ENCODE measurements around the gene IRF2BP2.

Gene IRF2BP2

DNA sequence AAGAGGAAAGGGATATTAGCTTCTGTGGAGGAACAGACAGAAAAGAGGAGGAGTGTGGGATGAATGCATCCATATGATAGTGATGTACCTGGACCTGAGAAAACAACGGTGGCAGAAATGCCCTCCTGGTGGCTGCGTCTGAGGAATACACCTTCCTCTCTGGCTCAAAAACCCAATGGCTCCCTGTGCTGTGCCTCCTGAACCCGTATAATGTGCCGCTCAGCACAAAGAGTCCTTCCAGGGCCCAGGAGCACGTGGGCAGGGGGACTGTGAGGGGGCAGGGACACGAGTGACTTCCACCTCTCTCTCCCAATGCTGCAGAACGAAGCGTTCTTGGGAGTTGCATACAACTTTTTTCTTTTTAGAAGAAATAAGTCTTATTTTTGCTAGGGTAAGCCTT, 31.2 kb downstream of the IRF2BP2 start:
- H3K27ac ChIP-seq (ENCODE audit: insufficient read depth in 1 of 2, low read depth in 1 of 2, low read length in 2 of 2, poor library complexity in 1 of 2, severe bottlenecking in 2 of 2) = no peak overlapping the region
- WGBS (ENCODE audit: insufficient coverage) = 98% methylated on average over 5 of the region's 8 CpGs
- no peaks in the 10 kb centered on the region for H3K9me3 ChIP-seq (ENCODE audit: control extremely low read depth in 1 of 5, control insufficient read depth in 4 of 5, insufficient read depth in 2 of 5, low read depth in 1 of 5, low read length in 4 of 5)
- no peaks in the 10 kb centered on the region for H3K27me3 ChIP-seq (replicated peaks in 2 of 5; ENCODE audit: control insufficient read depth in 4 of 5, insufficient read depth in 5 of 5, low read length in 4 of 5)
- no peak for DNase-seq
- peaks cover 0 to 3% (median 2%) of the 10 kb centered on the region in 4 experiments for H3K4me1 ChIP-seq (ENCODE audit: control extremely low read depth in 1 of 4, control insufficient read depth in 4 of 4, insufficient read depth in 4 of 4, low read length in 3 of 4)
- H3K4me3 ChIP-seq (ENCODE audit: control insufficient read depth in 1 of 7, extremely low read depth in 1 of 7, insufficient read depth in 4 of 7, low read depth in 2 of 7, low read length in 6 of 7) = no peak overlapping the region
- H3K36me3 ChIP-seq (ENCODE audit: control insufficient read depth in 4 of 4, insufficient read depth in 4 of 4, low read length in 3 of 4) = no peaks in the 10 kb centered on the region
- CTCF ChIA-PET = interaction anchor here (1.1 to 1.7 kb wide), 3 partner anchors 12 to 41 kb away, joined by 3 to 4 read pairs (median 3); no protein-coding TSS in a partner anchor
- POLR2A ChIA-PET = no interaction called here

DNA sequence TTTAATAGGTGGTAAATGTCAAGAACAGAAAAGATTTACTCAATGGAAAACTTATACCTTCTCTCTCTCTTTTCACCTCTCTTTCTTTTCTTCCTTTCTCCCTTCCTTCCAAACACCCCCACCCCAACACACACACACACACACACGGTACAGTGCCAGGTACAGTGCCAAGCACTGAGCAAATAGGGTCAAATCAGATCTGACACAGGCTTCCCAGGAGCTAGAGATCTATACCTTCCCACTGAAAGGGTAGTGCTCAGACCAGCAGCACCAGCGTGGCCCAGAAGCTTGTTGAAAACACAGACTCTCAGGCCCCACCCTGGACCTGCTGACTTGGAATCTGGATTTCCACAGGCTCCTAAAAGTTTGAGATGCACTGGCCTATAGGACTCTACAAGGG, 31.9 kb downstream of the IRF2BP2 start:
- 100% methylated on average over 1 of the region's 2 CpGs for WGBS (ENCODE audit: insufficient coverage)
- CTCF ChIA-PET = interaction anchor here (1.1 to 1.7 kb wide), 3 partner anchors 11 to 40 kb away, joined by 3 to 4 read pairs (median 3); no protein-coding TSS in a partner anchor
- no peaks in the 10 kb centered on the region for H3K36me3 ChIP-seq (ENCODE audit: control insufficient read depth in 4 of 4, insufficient read depth in 4 of 4, low read length in 3 of 4)
- H3K4me1 ChIP-seq (ENCODE audit: control extremely low read depth in 1 of 4, control insufficient read depth in 4 of 4, insufficient read depth in 4 of 4, low read length in 3 of 4) = peaks cover 0 to 3% (median 0%) of the 10 kb centered on the region in 4 experiments
- H3K27ac ChIP-seq (ENCODE audit: insufficient read depth in 1 of 2, low read depth in 1 of 2, low read length in 2 of 2, poor library complexity in 1 of 2, severe bottlenecking in 2 of 2) = no peak overlapping the region
- no peaks in the 10 kb centered on the region for H3K9me3 ChIP-seq (ENCODE audit: control extremely low read depth in 1 of 5, control insufficient read depth in 4 of 5, insufficient read depth in 2 of 5, low read depth in 1 of 5, low read length in 4 of 5)
- no peak overlapping the region for H3K4me3 ChIP-seq (ENCODE audit: control insufficient read depth in 1 of 7, extremely low read depth in 1 of 7, insufficient read depth in 4 of 7, low read depth in 2 of 7, low read length in 6 of 7)
- no peak for DNase-seq
- no peaks in the 10 kb centered on the region for H3K27me3 ChIP-seq (replicated peaks in 2 of 5; ENCODE audit: control insufficient read depth in 4 of 5, insufficient read depth in 5 of 5, low read length in 4 of 5)
- POLR2A ChIA-PET = no interaction called here

DNA sequence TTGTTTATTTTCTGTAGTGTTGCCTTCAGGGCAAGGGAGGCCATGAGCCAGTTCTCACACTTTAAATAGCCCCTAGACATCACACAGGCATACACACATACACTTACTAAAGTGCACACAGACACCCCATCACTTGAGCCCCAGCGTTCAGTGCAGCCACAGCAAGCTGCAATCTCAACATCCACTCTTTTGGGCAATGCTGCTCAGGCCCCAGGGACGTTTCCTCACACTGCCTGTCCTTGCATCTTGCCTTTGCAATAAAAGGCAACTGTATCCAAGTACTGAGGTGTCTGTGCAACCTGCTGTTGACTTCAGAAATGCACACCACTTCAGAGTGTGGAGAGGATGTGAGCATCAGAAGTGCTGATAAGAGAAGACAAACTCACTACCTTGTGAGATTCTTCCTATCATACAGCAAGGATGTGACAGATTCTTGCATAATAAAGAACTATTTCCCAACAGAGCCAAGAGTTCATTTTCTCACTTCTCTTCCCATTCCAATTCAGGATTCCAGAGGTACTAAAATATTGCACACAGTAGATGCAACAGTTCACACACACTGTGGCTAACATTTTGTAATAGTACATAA, 36.2 kb downstream of the IRF2BP2 start:
- DNase-seq = no peak
- ChIA-PET CTCF (no interaction called here), POLR2A (no interaction called here)
- no peaks in the 10 kb centered on the region for H3K27me3 ChIP-seq (replicated peaks in 2 of 5; ENCODE audit: control insufficient read depth in 4 of 5, insufficient read depth in 5 of 5, low read length in 4 of 5)
- no peaks in the 10 kb centered on the region for H3K9me3 ChIP-seq (ENCODE audit: control extremely low read depth in 1 of 5, control insufficient read depth in 4 of 5, insufficient read depth in 2 of 5, low read depth in 1 of 5, low read length in 4 of 5)
- no peak overlapping the region for H3K4me3 ChIP-seq (ENCODE audit: control insufficient read depth in 1 of 7, extremely low read depth in 1 of 7, insufficient read depth in 4 of 7, low read depth in 2 of 7, low read length in 6 of 7)
- H3K36me3 ChIP-seq (ENCODE audit: control insufficient read depth in 4 of 4, insufficient read depth in 4 of 4, low read length in 3 of 4) = no peaks in the 10 kb centered on the region
- H3K27ac ChIP-seq (ENCODE audit: insufficient read depth in 1 of 2, low read depth in 1 of 2, low read length in 2 of 2, poor library complexity in 1 of 2, severe bottlenecking in 2 of 2) = no peak overlapping the region
- H3K4me1 ChIP-seq (ENCODE audit: control extremely low read depth in 1 of 4, control insufficient read depth in 4 of 4, insufficient read depth in 4 of 4, low read length in 3 of 4) = peaks cover 0 to 3% (median 0%) of the 10 kb centered on the region in 4 experiments
- 100% methylated on average over 2 of the region's 2 CpGs for WGBS (ENCODE audit: insufficient coverage)

DNA sequence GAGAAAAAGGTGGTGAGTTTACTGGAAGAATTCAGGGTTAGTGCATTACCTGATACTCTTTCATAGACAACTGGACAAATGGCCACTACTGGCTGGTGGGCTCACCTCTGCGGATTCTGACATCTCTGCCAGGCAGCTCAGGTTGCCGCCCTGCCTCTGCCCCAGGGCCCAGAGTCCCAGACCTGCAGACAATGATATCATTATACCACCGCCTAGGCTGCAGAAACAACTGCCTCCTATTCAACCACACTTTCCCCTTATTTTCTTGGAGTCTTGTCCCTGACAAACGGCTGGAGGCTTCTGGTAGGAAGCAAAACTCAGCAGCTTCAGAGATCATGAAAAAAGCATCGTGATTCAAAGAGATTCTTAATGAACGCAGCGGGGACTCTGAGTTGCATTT, 37.0 kb downstream of the IRF2BP2 start:
- Histone ChIP-seq H3K4me3 (ENCODE audit: control insufficient read depth in 1 of 7, extremely low read depth in 1 of 7, insufficient read depth in 4 of 7, low read depth in 2 of 7, low read length in 6 of 7) (no peak overlapping the region), H3K9me3 (ENCODE audit: control extremely low read depth in 1 of 5, control insufficient read depth in 4 of 5, insufficient read depth in 2 of 5, low read depth in 1 of 5, low read length in 4 of 5) (no peaks in the 10 kb centered on the region), H3K4me1 (ENCODE audit: control extremely low read depth in 1 of 4, control insufficient read depth in 4 of 4, insufficient read depth in 4 of 4, low read length in 3 of 4) (peaks cover 0 to 3% (median 0%) of the 10 kb centered on the region in 4 experiments), H3K36me3 (ENCODE audit: control insufficient read depth in 4 of 4, insufficient read depth in 4 of 4, low read length in 3 of 4) (no peaks in the 10 kb centered on the region), H3K27me3 (replicated peaks in 2 of 5; ENCODE audit: control insufficient read depth in 4 of 5, insufficient read depth in 5 of 5, low read length in 4 of 5) (no peaks in the 10 kb centered on the region), H3K27ac (ENCODE audit: insufficient read depth in 1 of 2, low read depth in 1 of 2, low read length in 2 of 2, poor library complexity in 1 of 2, severe bottlenecking in 2 of 2) (no peak overlapping the region)
- 96% methylated on average over 7 of the region's 7 CpGs for WGBS (ENCODE audit: insufficient coverage)
- ChIA-PET CTCF (no interaction called here), POLR2A (no interaction called here)
- DNase-seq = no peak

DNA sequence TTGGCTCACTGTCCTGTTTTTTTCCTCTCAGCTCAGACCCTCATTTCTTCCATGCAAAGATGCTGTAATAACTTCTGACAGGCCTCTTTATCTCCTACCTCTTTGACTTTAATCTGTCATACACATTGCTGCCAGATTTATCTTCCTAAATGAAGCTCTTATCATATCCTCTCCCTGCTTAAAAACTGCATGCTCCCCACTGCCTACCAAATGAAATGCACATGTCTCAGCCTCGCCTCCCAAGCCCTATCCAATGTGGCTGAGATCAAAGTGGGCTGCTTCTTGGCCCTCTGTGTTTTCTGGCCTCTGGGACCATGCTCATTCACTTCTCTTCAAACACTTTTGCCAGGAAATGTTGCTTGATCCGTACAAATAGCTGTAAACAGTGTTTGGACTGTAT, 38.3 kb downstream of the IRF2BP2 start:
- no peaks in the 10 kb centered on the region for H3K9me3 ChIP-seq (ENCODE audit: control extremely low read depth in 1 of 5, control insufficient read depth in 4 of 5, insufficient read depth in 2 of 5, low read depth in 1 of 5, low read length in 4 of 5)
- ChIA-PET CTCF (interaction anchor here (1.1 kb wide), 1 partner anchor 72 kb away, joined by 4 read pairs; no protein-coding TSS in a partner anchor), POLR2A (no interaction called here)
- 100% methylated on average over 1 of the region's 2 CpGs for WGBS (ENCODE audit: insufficient coverage)
- H3K27me3 ChIP-seq (replicated peaks in 2 of 5; ENCODE audit: control insufficient read depth in 4 of 5, insufficient read depth in 5 of 5, low read length in 4 of 5) = no peaks in the 10 kb centered on the region
- H3K4me3 ChIP-seq (ENCODE audit: control insufficient read depth in 1 of 7, extremely low read depth in 1 of 7, insufficient read depth in 4 of 7, low read depth in 2 of 7, low read length in 6 of 7) = no peak overlapping the region
- DNase-seq = no peak
- H3K27ac ChIP-seq (ENCODE audit: insufficient read depth in 1 of 2, low read depth in 1 of 2, low read length in 2 of 2, poor library complexity in 1 of 2, severe bottlenecking in 2 of 2) = no peak overlapping the region
- peaks cover 0 to 3% (median 0%) of the 10 kb centered on the region in 4 experiments for H3K4me1 ChIP-seq (ENCODE audit: control extremely low read depth in 1 of 4, control insufficient read depth in 4 of 4, insufficient read depth in 4 of 4, low read length in 3 of 4)
- H3K36me3 ChIP-seq (ENCODE audit: control insufficient read depth in 4 of 4, insufficient read depth in 4 of 4, low read length in 3 of 4) = no peaks in the 10 kb centered on the region

DNA sequence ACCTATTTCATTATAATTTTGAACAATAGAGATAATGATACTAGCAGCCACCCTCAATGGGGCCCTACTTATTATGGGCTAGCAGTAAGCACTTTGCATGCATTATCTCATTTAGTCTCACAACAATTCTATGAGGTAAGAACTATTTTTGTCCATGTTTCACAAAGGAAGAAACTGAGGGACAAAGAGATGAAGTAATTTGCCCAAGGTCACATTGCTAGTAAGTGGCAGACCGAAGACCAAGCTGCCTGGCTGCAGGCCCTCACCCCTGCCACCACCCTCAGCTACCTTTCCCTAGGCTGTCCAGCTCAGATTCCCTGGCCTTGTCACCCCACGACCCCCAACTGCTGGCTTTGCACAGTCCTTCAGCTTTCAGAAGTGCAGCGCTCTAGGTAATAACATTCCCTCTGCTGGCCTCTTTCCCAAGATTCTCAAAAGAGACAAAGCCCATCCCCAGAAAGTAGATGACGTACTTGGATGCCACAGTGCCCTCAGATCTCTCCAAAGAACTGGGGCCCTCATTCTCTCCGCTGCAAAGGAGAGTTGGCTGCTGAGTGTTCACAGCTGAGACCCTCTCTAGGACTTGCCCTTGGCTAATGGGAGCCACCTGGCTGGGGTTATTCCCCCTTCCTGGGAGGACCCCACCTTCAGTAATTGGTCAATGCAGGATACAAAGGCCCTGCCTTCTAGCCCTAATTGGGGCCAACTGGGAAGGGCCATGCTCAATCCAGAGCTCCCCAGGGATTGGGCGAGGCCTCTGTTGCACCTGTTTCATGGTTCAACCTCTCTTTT, 39.5 kb downstream of the IRF2BP2 start:
- DNase-seq = no peak
- H3K4me3 ChIP-seq (ENCODE audit: control insufficient read depth in 1 of 7, extremely low read depth in 1 of 7, insufficient read depth in 4 of 7, low read depth in 2 of 7, low read length in 6 of 7) = no peak overlapping the region
- WGBS (ENCODE audit: insufficient coverage) = 96% methylated on average over 6 of the region's 6 CpGs
- no peaks in the 10 kb centered on the region for H3K27me3 ChIP-seq (replicated peaks in 2 of 5; ENCODE audit: control insufficient read depth in 4 of 5, insufficient read depth in 5 of 5, low read length in 4 of 5)
- POLR2A ChIA-PET = no interaction called here
- H3K9me3 ChIP-seq (ENCODE audit: control extremely low read depth in 1 of 5, control insufficient read depth in 4 of 5, insufficient read depth in 2 of 5, low read depth in 1 of 5, low read length in 4 of 5) = no peaks in the 10 kb centered on the region
- H3K4me1 ChIP-seq (ENCODE audit: control extremely low read depth in 1 of 4, control insufficient read depth in 4 of 4, insufficient read depth in 4 of 4, low read length in 3 of 4) = peaks cover 0 to 3% (median 0%) of the 10 kb centered on the region in 4 experiments
- H3K27ac ChIP-seq (ENCODE audit: insufficient read depth in 1 of 2, low read depth in 1 of 2, low read length in 2 of 2, poor library complexity in 1 of 2, severe bottlenecking in 2 of 2) = no peak overlapping the region
- no peaks in the 10 kb centered on the region for H3K36me3 ChIP-seq (ENCODE audit: control insufficient read depth in 4 of 4, insufficient read depth in 4 of 4, low read length in 3 of 4)
- CTCF ChIA-PET = no interaction called here

DNA sequence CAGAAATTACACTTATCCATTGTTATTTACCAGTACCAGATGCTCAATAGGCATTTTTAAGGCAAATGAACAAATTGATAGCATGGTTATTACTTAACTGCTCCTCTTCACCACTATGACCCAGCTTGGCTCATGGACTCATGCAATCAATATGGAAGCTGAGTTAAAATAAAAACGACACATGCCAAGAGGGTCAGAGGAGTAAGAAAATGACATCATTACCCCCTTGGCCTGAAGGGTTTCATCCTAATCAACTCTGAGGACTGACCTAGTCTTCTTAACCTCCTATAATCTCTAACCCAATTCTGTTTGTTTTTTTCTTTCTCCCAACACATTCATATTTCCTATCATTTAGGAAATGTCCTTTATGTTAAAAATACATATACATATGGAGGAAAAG, 41.6 kb downstream of the IRF2BP2 start:
- H3K9me3 ChIP-seq (ENCODE audit: control extremely low read depth in 1 of 5, control insufficient read depth in 4 of 5, insufficient read depth in 2 of 5, low read depth in 1 of 5, low read length in 4 of 5) = no peaks in the 10 kb centered on the region
- no peaks in the 10 kb centered on the region for H3K36me3 ChIP-seq (ENCODE audit: control insufficient read depth in 4 of 4, insufficient read depth in 4 of 4, low read length in 3 of 4)
- POLR2A ChIA-PET = no interaction called here
- no peak overlapping the region for H3K4me3 ChIP-seq (ENCODE audit: control insufficient read depth in 1 of 7, extremely low read depth in 1 of 7, insufficient read depth in 4 of 7, low read depth in 2 of 7, low read length in 6 of 7)
- CTCF ChIA-PET = no interaction called here
- H3K4me1 ChIP-seq (ENCODE audit: control extremely low read depth in 1 of 4, control insufficient read depth in 4 of 4, insufficient read depth in 4 of 4, low read length in 3 of 4) = peaks cover 0 to 6% (median 1%) of the 10 kb centered on the region in 4 experiments
- DNase-seq = no peak
- H3K27me3 ChIP-seq (replicated peaks in 2 of 5; ENCODE audit: control insufficient read depth in 4 of 5, insufficient read depth in 5 of 5, low read length in 4 of 5) = no peaks in the 10 kb centered on the region
- no peak overlapping the region for H3K27ac ChIP-seq (ENCODE audit: insufficient read depth in 1 of 2, low read depth in 1 of 2, low read length in 2 of 2, poor library complexity in 1 of 2, severe bottlenecking in 2 of 2)
- 57% methylated on average over 1 of the region's 1 CpG for WGBS (ENCODE audit: insufficient coverage)

All from common myeloid progenitor, CD34-positive (primary cell).